GM04504 (cell line): ENCODE data around the gene MYO5B.

Source experiments
- DNase-seq: peaks from one replicate; pipeline ENCODE4 v3.0.0-alpha.2; 2012; ENCODE audit warnings: low read depth

MYO5B gene

GRCh38 chr18:50065527-50065926, 129.4 kb downstream of the MYO5B start:
- no peak for DNase-seq

- no peak for DNase-seq
These were observed 129.9 kb downstream of the MYO5B start for GRCh38 chr18:50065039-50065438.

- DNase-seq, result no peak
These were observed 132.9 kb downstream of the MYO5B start for GRCh38 chr18:50061876-50062517.

- no peak for DNase-seq
These were observed 134.1 kb downstream of the MYO5B start for GRCh38 chr18:50060822-50061221.

GRCh38 chr18:50058731-50059130, 136.2 kb downstream of the MYO5B start:
- DNase-seq, result no peak

- DNase-seq, result no peak
These were observed 137.9 kb downstream of the MYO5B start for GRCh38 chr18:50057009-50057408.

GRCh38 chr18:50056185-50056584, 138.8 kb downstream of the MYO5B start:
- no peak for DNase-seq

- DNase-seq, result no peak
These were observed 139.5 kb downstream of the MYO5B start for GRCh38 chr18:50055488-50055887.

GRCh38 chr18:50053111-50053510, 141.8 kb downstream of the MYO5B start:
- no peak for DNase-seq

GRCh38 chr18:50051288-50051687, 143.7 kb downstream of the MYO5B start:
- no peak for DNase-seq

- DNase-seq, result no peak
These were observed 149.8 kb downstream of the MYO5B start for GRCh38 chr18:50045126-50045525.

GRCh38 chr18:50044402-50044801, 150.5 kb downstream of the MYO5B start:
- no peak for DNase-seq

- DNase-seq, result no peak
These were observed 152.3 kb downstream of the MYO5B start for GRCh38 chr18:50042611-50043010.

GRCh38 chr18:50039746-50040145, 155.2 kb downstream of the MYO5B start:
- no peak for DNase-seq

- no peak for DNase-seq
These were observed 156.5 kb downstream of the MYO5B start for GRCh38 chr18:50038448-50038847.

GRCh38 chr18:50034029-50034428, 160.9 kb downstream of the MYO5B start:
- DNase-seq, result no peak

- DNase-seq, result no peak
These were observed 161.9 kb downstream of the MYO5B start for GRCh38 chr18:50033004-50033403.

- no peak for DNase-seq
These were observed 164.8 kb downstream of the MYO5B start for GRCh38 chr18:50030146-50030545.

GRCh38 chr18:50027996-50028395, 167.0 kb downstream of the MYO5B start:
- no peak for DNase-seq

- DNase-seq, result no peak
These were observed 170.5 kb downstream of the MYO5B start for GRCh38 chr18:50024466-50024865.

- DNase-seq, result no peak
These were observed 172.0 kb downstream of the MYO5B start for GRCh38 chr18:50022985-50023384.

- DNase-seq, result no peak
These were observed 180.3 kb downstream of the MYO5B start for GRCh38 chr18:50014606-50015005.

- no peak for DNase-seq
These were observed 181.4 kb downstream of the MYO5B start for GRCh38 chr18:50013363-50014138.
